IMR-90 (cell line): ENCODE results near the gene TSKU.

Source experiments
- CTCF ChIP-seq: conservative IDR thresholded peaks from 2 replicates; pipeline ENCODE4 v1.5.1; 2012; ENCODE audit warnings: mild to moderate bottlenecking, low read depth, low read length, improper control_type of control experiment
- MAZ ChIP-seq: IDR thresholded peaks from 2 replicates; pipeline ENCODE4 v1.6.1; 2012; ENCODE audit warnings: low read depth, mild to moderate bottlenecking, low read length, improper control_type of control experiment, moderate library complexity, borderline replicate concordance
- POLR2A ChIP-seq: IDR thresholded peaks from 2 replicates; pipeline ENCODE4 v1.6.1; 2012; ENCODE audit warnings: mild to moderate bottlenecking, low read depth, low read length
- SMC3 ChIP-seq: fragments of 150-350 bp; IDR thresholded peaks from 2 replicates; pipeline ENCODE4 v1.6.1; 2016; ENCODE audit warnings: low read depth, mild to moderate bottlenecking, antibody characterized with exemption, low read length, moderate library complexity

DNA sequence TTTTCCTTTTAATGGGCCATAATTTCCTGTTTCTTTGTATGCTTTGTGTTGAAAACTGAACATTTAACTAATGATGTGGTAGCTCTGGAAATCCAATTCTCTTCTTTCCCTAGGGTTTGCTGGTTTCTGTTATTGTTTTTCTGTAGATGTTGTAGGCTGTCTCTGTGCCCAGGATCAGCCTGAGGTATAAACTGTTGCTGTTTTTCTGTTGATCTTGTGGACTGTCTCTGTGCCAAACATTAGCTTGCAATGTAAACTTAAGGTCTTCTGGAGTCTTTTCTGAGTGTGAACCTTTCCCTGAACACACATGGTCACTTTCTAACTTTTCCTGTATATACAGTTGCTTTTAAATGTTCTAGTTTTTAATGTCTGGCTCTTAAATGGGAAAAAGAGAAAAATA is 5.9 kb upstream of the TSKU start:
- TF ChIP-seq CTCF (no peak), SMC3 (no peak), POLR2A (no peak), MAZ (no peak)
